Endothelial cell of umbilical vein (primary cell): ENCODE results near the gene CEACAM4. TPM values are rescaled to one million over a fixed set of nuclear protein-coding genes. Genes with fewer than 3 reads are reported as not detected.

Experiments
- BruUV-seq: library from RNA; stranded (reverse); fragments of 400-500 nt; replicated peaks from 2 replicates; lab custom pipeline; 2021; lab: Mats Ljungman, UMichigan
- CTCF ChIA-PET: fragments of 300-600, 350-600 bp; sonication (Branson Sonifier 250); formaldehyde crosslinking; loops from one replicate; lab custom pipeline; 2021; ENCODE audit warnings: antibody characterized with exemption, inconsistent platforms; lab: Charles Lee
- POLR2A ChIA-PET: fragments of 300-600, 350-600 bp; sonication (Branson Sonifier 250); formaldehyde crosslinking; loops from one replicate; lab custom pipeline; 2021; ENCODE audit warnings: antibody characterized with exemption, inconsistent platforms; lab: Charles Lee
- DNase-seq: peaks from one replicate; pipeline ENCODE4 v3.0.0-alpha.2; 2011; ENCODE audit warnings: low read depth, low spot score
- FAIRE-seq: peaks from 2 replicates; lab custom pipeline; 2011; peaks lifted over from hg19 to GRCh38; lab: Jason Lieb, UNC
- H2AFZ ChIP-seq: 2 replicates; pipeline ENCODE4 v1.6.0; 2012; ENCODE audit warnings: low read depth, low read length, control low read depth, inconsistent platforms
- H3K27ac ChIP-seq: 2 replicates; pipeline ENCODE4 v1.5.1; 2011; ENCODE audit warnings: low read depth, mild to moderate bottlenecking, control low read depth, low read length, moderate library complexity; ENCODE audit not compliant: insufficient read depth
- H3K27me3 ChIP-seq, 2 experiments: 2 replicates each; pipeline versions ENCODE4 v1.6.0 to v1.6.1; 2011; ENCODE audit warnings: low read length in 2 of 2, mixed read lengths in 1 of 2; ENCODE audit not compliant: control insufficient read depth in 2 of 2, insufficient read depth in 2 of 2
- H3K36me3 ChIP-seq, 2 experiments: 2 replicates in 1 of 2; 3 replicates in 1 of 2; pipeline ENCODE4 v1.5.1; 2011; ENCODE audit warnings: low read length in 2 of 2, mild to moderate bottlenecking in 1 of 2, moderate library complexity in 1 of 2; ENCODE audit not compliant: control insufficient read depth in 2 of 2, insufficient read depth in 2 of 2; ENCODE audit errors: extremely low read depth in 1 of 2
- H3K4me1 ChIP-seq: 3 replicates; pipeline ENCODE4 v1.5.1; 2011; ENCODE audit warnings: mild to moderate bottlenecking, low read length; ENCODE audit not compliant: control insufficient read depth, insufficient read depth; ENCODE audit errors: extremely low read depth
- H3K4me2 ChIP-seq: 2 replicates; pipeline ENCODE4 v1.6.1; 2011; ENCODE audit warnings: low read length, control low read depth, mixed read lengths; ENCODE audit not compliant: insufficient read depth
- H3K4me3 ChIP-seq, 3 experiments: fragments of 200-600 bp in 1 of 3; sonication (generic), shearing (Covaris generic) in 1 of 3; replicated peaks in 1 of 3; 2 replicates each; pipeline ENCODE4 v1.5.1; 2011 to 2016; ENCODE audit warnings: control low read depth in 3 of 3, low read length in 3 of 3, mild to moderate bottlenecking in 2 of 3, inconsistent platforms in 1 of 3, low read depth in 1 of 3, moderate library complexity in 1 of 3; ENCODE audit not compliant: insufficient read depth in 1 of 3
- H3K79me2 ChIP-seq: 2 replicates; pipeline ENCODE4 v1.6.0; 2012; ENCODE audit warnings: low read length, inconsistent platforms; ENCODE audit not compliant: control insufficient read depth, insufficient read depth
- H3K9ac ChIP-seq: replicated peaks from 2 replicates; pipeline ENCODE3; 2011; ENCODE audit warnings: low read length, control low read depth; ENCODE audit not compliant: insufficient read depth; ENCODE audit errors: extremely low read depth
- H3K9me1 ChIP-seq: replicated peaks from 3 replicates; pipeline ENCODE4 v1.6.0; 2011; ENCODE audit warnings: mild to moderate bottlenecking, low read length; ENCODE audit not compliant: control insufficient read depth, insufficient read depth; ENCODE audit errors: extremely low read depth
- H3K9me3 ChIP-seq: replicated peaks from 2 replicates; pipeline ENCODE4 v1.5.1; 2012; ENCODE audit warnings: low read length, inconsistent platforms; ENCODE audit not compliant: control insufficient read depth, insufficient read depth
- H4K20me1 ChIP-seq: replicated peaks from 2 replicates; pipeline ENCODE3; 2011; ENCODE audit warnings: mild to moderate bottlenecking, low read length; ENCODE audit not compliant: control insufficient read depth, insufficient read depth; ENCODE audit errors: extremely low read depth
- EZH2 ChIP-seq: IDR thresholded peaks from 2 replicates; pipeline ENCODE4 v1.6.1; 2012; ENCODE audit warnings: borderline replicate concordance, low read depth, mild to moderate bottlenecking, moderate library complexity, low read length, inconsistent platforms; ENCODE audit not compliant: severe bottlenecking
- FOS ChIP-seq: IDR thresholded peaks from 2 replicates; pipeline ENCODE4 v1.6.1; 2011; ENCODE audit warnings: mild to moderate bottlenecking, low read length, moderate library complexity, borderline replicate concordance; ENCODE audit not compliant: insufficient read depth
- GATA2 ChIP-seq: IDR thresholded peaks from 2 replicates; pipeline ENCODE4 v1.7.0; 2011; ENCODE audit warnings: low read depth, mild to moderate bottlenecking, moderate library complexity, mixed read lengths, low read length; ENCODE audit not compliant: insufficient read length, insufficient read depth
- JUN ChIP-seq: IDR thresholded peaks from 2 replicates; pipeline ENCODE4 v1.6.1; 2011; ENCODE audit warnings: borderline replicate concordance, low read depth; ENCODE audit not compliant: insufficient read length, insufficient read depth
- MYC ChIP-seq: IDR thresholded peaks from one replicate; pipeline ENCODE4 v1.6.1; 2011; ENCODE audit warnings: mild to moderate bottlenecking, low read depth, low read length
- POLR2A ChIP-seq: IDR thresholded peaks from 2 replicates; pipeline ENCODE4 v1.6.1; 2012; ENCODE audit warnings: low read depth, mild to moderate bottlenecking, control low read depth, low read length
- POLR2AphosphoS5 ChIP-seq: IDR thresholded peaks from 2 replicates; pipeline ENCODE4 v1.6.1; 2012; ENCODE audit warnings: low read depth, mild to moderate bottlenecking, control low read depth, low read length, moderate library complexity; ENCODE audit not compliant: insufficient read depth
- dilution Hi-C: fragments of 300-500 bp; cut with MboI; formaldehyde crosslinking; loops from one replicate; pipeline ENCODE4 v1.15.0; 2019; ENCODE audit warnings: low sequenced_read_pairs; ENCODE audit not compliant: extremely low pct_ligation_motif_present
- intact Hi-C: fragments of 100-400 bp; cut with micrococcal nuclease; formaldehyde crosslinking; loops from one replicate; pipeline ENCODE4 v1.10.0; 2022
- polyA plus RNA-seq, 4 experiments: library from polyadenylated mRNA; depleted of rRNA in 3 of 4; stranded (reverse) in 3 of 4; unstranded in 1 of 4; fragments of >200 nt; gene quantifications; 2 replicates each; pipeline versions ENCODE4 v1.2.1 to v1.2.3, GENCODE V29; 2011 to 2012; ENCODE audit warnings: missing spikeins in 1 of 4
- total RNA-seq: library from RNA; stranded (reverse); gene quantifications from 2 replicates; pipeline ENCODE4 v1.2.3, GENCODE V29; 2021
- TF ChIP-seq, protein P1 (sequence below), 2 donors: IDR thresholded peaks; 1 replicate in 1 of 2; 2 replicates in 1 of 2; pipeline ENCODE4 v1.5.1; 2011; ENCODE audit warnings: low read length in 2 of 2, mild to moderate bottlenecking in 2 of 2, moderate library complexity in 2 of 2, control low read depth in 1 of 2, inconsistent platforms in 1 of 2, low read depth in 1 of 2; ENCODE audit not compliant: insufficient read depth in 1 of 2; ENCODE audit errors: extremely low read depth in 1 of 2

Gene CEACAM4
- total and polyA plus RNA-seq, 2 donors (not counting 3 experiments of a cell fraction or from before 2014, with no cell fraction given) = not detected

DNA sequence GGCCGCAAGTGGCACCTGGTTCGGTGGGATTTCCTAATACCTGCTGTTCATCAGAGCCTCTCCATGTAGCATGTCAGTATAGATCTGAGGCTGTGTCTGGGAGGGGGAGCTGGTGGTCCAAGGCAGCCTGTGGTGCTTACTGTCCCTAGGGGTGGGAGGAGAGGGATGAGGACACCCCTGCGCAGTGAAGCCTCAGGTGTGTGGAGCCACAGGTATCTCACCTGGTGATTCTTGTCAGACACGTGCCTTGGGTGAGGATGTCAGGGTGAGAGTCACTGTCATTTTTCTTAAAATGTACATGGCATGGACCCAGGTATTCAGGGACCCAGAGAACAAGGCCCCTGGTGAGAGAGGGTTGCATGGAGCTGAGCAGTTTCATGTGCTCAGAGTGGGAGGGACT, 11.7 kb downstream of the CEACAM4 start:
- TF ChIP-seq EZH2 (no peak), FOS (no peak), MYC (no peak), JUN (no peak)
- TF ChIP-seq, protein P1, sequence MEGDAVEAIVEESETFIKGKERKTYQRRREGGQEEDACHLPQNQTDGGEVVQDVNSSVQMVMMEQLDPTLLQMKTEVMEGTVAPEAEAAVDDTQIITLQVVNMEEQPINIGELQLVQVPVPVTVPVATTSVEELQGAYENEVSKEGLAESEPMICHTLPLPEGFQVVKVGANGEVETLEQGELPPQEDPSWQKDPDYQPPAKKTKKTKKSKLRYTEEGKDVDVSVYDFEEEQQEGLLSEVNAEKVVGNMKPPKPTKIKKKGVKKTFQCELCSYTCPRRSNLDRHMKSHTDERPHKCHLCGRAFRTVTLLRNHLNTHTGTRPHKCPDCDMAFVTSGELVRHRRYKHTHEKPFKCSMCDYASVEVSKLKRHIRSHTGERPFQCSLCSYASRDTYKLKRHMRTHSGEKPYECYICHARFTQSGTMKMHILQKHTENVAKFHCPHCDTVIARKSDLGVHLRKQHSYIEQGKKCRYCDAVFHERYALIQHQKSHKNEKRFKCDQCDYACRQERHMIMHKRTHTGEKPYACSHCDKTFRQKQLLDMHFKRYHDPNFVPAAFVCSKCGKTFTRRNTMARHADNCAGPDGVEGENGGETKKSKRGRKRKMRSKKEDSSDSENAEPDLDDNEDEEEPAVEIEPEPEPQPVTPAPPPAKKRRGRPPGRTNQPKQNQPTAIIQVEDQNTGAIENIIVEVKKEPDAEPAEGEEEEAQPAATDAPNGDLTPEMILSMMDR (IDR thresholded peaks at IDR 0.05; ENCODE audit: extremely low read depth in 1 of 2, insufficient read depth in 1 of 2, low read depth in 1 of 2, low read length in 2 of 2) = no peak
- peaks cover 0 to 4% of the 10 kb centered on the region in 2 experiments for H3K27me3 ChIP-seq
- H3K4me1 ChIP-seq = no peaks in the 10 kb centered on the region
- ChIA-PET POLR2A (no interaction called here), CTCF (no interaction called here)
- H3K9me1 ChIP-seq = no peaks in the 10 kb centered on the region
- no peak for FAIRE-seq
- dilution Hi-C loops (no loop called here), intact Hi-C loops (no loop called here)
- H3K79me2 ChIP-seq = no peaks in the 10 kb centered on the region
- no peak overlapping the region for H3K27ac ChIP-seq
- BruUV-seq = no TSS peak
- no peak for DNase-seq
- H3K9me3 ChIP-seq = no peaks in the 10 kb centered on the region
- H3K4me3 ChIP-seq = no peak overlapping the region
- no peaks in the 10 kb centered on the region for H3K36me3 ChIP-seq
- H4K20me1 ChIP-seq = no peaks in the 10 kb centered on the region
- H3K4me2 ChIP-seq = no peak overlapping the region
- H2AFZ ChIP-seq = no peak overlapping the region
- no peak overlapping the region for H3K9ac ChIP-seq

DNA sequence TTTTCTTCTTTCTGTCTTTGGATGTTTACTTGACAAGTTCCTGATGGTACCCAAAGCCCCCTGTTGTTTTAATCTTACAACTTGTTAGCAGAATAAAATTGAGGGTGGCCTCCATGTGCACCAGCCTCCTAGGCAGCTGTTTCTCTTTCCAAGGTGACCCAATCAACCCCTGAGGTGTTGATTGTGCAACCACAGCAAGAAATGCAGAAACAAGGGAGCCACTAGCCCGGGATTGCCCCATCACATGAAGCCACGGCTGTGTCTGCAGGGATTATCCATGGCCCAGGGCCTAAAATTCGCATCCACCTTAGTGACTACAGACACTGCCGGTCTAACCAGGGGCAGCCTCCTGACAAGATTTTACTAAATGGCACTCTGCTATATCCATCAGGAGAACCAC, 14.4 kb downstream of the CEACAM4 start:
- TF ChIP-seq JUN (no peak), MYC (no peak), FOS (no peak), GATA2 (no peak), POLR2AphosphoS5 (no peak), POLR2A (no peak)
- TF ChIP-seq, protein P1 (IDR thresholded peaks at IDR 0.05; ENCODE audit: extremely low read depth in 1 of 2, insufficient read depth in 1 of 2, low read depth in 1 of 2, low read length in 2 of 2) = no peak
- dilution Hi-C loops (no loop called here), intact Hi-C loops (no loop called here)
- no peak overlapping the region for H2AFZ ChIP-seq
- H3K4me1 ChIP-seq = no peaks in the 10 kb centered on the region
- H3K4me3 ChIP-seq = no peak overlapping the region
- H3K36me3 ChIP-seq = no peaks in the 10 kb centered on the region
- H3K4me2 ChIP-seq = no peak overlapping the region
- FAIRE-seq (no peak), DNase-seq (no peak)
- CTCF ChIA-PET = interaction anchor here (1.5 kb wide), 1 partner anchor 15 kb away, joined by 3 read pairs; the partner anchor contains the start of gene CEACAM4
- no peak overlapping the region for H3K9ac ChIP-seq
- H3K9me1 ChIP-seq = no peaks in the 10 kb centered on the region
- no peaks in the 10 kb centered on the region for H4K20me1 ChIP-seq
- POLR2A ChIA-PET = no interaction called here
- H3K27me3 ChIP-seq = peaks cover 0 to 9% of the 10 kb centered on the region in 2 experiments
- no TSS peak for BruUV-seq
- H3K27ac ChIP-seq = no peak overlapping the region
- H3K9me3 ChIP-seq = no peaks in the 10 kb centered on the region
- no peaks in the 10 kb centered on the region for H3K79me2 ChIP-seq
